ENCODE data around the gene PLPPR2.

DNA sequence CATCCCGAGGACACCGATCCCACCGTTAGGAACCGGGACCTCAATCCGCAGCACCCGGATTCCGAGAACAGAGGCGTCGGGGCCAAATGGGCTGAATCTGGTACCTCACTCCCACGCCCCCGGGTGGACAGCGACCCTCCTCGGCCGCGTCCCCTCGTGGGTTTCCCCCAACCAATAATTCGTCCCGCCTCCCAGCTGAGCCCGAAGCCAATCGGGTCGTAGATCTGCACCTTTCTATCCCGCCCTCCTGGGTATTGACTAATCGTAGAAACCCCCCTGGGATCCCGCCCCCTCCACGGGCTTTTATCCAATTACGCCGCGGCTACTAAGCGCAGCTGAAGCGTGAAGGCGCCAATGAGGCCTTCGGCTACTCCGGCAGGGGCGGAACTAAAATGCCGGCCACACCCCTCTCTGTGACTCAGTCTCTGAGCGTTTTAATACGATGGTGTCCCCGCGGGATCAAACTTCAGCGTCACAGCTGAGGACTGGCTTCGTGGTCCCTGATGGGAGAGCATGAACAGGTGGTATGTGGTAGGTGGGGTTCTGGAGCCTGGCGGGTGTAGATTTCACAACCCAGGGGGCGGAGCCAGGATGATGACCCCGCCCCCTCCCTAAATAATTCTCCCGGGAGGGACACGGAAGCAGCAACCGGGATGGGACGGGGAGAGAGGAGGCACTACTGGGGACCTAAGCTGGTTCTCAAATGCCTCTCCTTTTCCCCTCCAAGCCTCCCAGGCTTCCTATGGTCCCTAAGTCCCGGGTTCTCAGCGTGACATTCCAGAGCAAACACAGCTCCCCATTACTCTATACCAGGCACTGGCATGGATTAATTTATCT lies 8.9 kb upstream of the PLPPR2 start, which contains the start of the genes CCDC159 and TMEM205:
- TF ChIP-seq, protein P1, sequence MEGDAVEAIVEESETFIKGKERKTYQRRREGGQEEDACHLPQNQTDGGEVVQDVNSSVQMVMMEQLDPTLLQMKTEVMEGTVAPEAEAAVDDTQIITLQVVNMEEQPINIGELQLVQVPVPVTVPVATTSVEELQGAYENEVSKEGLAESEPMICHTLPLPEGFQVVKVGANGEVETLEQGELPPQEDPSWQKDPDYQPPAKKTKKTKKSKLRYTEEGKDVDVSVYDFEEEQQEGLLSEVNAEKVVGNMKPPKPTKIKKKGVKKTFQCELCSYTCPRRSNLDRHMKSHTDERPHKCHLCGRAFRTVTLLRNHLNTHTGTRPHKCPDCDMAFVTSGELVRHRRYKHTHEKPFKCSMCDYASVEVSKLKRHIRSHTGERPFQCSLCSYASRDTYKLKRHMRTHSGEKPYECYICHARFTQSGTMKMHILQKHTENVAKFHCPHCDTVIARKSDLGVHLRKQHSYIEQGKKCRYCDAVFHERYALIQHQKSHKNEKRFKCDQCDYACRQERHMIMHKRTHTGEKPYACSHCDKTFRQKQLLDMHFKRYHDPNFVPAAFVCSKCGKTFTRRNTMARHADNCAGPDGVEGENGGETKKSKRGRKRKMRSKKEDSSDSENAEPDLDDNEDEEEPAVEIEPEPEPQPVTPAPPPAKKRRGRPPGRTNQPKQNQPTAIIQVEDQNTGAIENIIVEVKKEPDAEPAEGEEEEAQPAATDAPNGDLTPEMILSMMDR (conservative IDR thresholded peaks at IDR 0.05; ENCODE audit: low read depth, low read length): 0 out of 2 replicates have a peak, but pooled peaks have one; percentile 22
- TF ChIP-seq RFX5 (IDR thresholded peaks at IDR 0.05; ENCODE audit: low read depth, low read length) (no peak; the same call in 1 of the 2 replicates), MAFK (IDR thresholded peaks at IDR 0.05; ENCODE audit: low read depth, low read length) (no peak), CHD1 (IDR thresholded peaks at IDR 0.05; ENCODE audit: low read depth, low read length) (no peak), POLR2A (IDR thresholded peaks at IDR 0.05; ENCODE audit: low read depth, low read length) (peak; percentile 67)
- TF ChIP-seq, protein P2, sequence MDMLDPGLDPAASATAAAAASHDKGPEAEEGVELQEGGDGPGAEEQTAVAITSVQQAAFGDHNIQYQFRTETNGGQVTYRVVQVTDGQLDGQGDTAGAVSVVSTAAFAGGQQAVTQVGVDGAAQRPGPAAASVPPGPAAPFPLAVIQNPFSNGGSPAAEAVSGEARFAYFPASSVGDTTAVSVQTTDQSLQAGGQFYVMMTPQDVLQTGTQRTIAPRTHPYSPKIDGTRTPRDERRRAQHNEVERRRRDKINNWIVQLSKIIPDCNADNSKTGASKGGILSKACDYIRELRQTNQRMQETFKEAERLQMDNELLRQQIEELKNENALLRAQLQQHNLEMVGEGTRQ (IDR thresholded peaks at IDR 0.05; ENCODE audit: low read depth, low read length): 0 out of 2 replicates have a peak, but pooled peaks have one; percentile 29
